G401 (cell line): ENCODE data around the gene PLCD3. TPM values are rescaled to one million over a fixed set of nuclear protein-coding genes. Genes with fewer than 3 reads are reported as not detected.
"Not testable (repeated sequence)": the region's sequence is repeated elsewhere in the genome, so short reads cannot be mapped to it uniquely, and the experiment has no call there.

Experiments used
- DNase-seq: peaks from one replicate; pipeline ENCODE4 v3.0.0-alpha.2; 2015; ENCODE audit warnings: low spot score
- in situ Hi-C: cut with HindIII; loops from 2 replicates; pipeline ENCODE4 v1.10.0; 2016; ENCODE audit warnings: low sequenced_read_pairs, mixed read lengths
- total RNA-seq: library from RNA; depleted of rRNA; stranded (reverse); fragments of >200 nt; shearing (Covaris generic); gene quantifications from 2 replicates; pipeline ENCODE4 v1.2.3, GENCODE V29; 2014

PLCD3 gene
- total RNA-seq, 1 experiment from 2014 or later = 86.2 TPM

DNA sequence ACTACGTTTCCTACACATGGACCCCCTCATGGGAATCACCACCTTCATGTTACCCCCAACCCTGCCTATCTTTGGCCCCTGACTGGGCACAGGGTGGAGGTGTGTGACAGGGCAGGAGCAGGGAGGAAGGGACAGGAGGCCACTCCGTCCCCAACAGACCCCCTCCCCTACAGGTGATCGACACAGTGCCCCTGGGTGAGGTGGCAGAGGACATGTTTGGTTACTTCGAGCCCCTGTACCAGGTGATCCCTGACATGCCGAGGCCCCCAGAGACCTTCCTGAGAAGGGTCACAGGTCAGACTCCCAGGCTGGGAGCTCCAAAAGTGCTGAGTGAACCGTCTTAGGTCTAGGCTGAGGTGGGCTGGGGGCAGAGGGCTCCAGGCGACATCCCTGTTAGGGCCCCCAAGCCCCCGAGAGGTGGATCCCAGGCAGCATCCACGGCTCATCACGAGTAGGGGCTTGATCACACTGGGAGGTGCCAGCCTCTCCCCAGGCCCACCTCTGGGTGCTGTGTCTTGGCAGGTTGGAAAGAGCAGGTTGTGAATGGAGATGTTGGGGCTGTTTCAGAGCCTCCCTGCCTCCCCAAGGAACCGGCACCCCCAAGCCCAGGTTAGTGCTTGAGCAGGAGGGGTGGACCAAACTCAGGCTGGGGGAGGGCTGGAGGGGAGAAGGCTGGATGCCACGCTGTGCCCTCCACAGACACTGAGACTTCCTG lies 4.7 kb upstream of the PLCD3 start:
- in situ Hi-C loops = no loop called here
- DNase-seq = no peak

DNA sequence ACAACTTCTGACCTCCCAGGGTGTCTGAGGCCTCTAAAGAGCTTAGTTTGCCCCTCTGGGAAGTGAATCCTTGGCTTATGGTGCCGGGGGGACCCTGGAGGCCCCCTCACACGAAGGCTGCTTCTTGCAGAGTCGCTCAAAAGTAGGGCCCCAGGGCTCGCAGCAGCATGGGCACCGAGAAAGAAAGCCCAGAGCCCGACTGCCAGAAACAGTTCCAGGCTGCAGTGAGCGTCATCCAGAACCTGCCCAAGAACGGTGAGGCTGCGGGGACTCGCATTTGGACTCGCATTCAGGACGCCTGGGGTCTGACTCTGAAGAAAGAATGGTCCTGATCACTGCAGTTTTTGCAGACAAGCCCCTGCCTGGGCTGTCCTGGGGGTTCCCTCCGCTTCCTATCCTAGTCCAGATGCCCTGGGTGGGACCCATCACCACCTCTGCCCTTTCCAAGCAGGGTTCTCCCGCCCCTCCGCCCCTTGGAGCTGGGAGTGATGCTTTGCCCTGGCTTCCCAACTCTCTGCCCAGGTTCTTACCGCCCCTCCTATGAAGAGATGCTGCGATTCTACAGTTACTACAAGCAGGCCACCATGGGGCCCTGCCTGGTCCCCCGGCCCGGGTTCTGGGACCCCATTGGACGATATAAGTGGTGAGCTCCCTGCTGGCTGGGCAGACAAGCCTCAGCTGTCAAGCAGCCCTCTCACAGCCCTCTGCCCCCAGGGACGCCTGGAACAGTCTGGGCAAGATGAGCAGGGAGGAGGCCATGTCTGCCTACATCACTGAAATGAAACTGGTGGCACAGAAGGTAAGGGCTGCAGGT lies 3.9 kb upstream of the PLCD3 start:
- DNase-seq = no peak
- in situ Hi-C loops = no loop called here

DNA sequence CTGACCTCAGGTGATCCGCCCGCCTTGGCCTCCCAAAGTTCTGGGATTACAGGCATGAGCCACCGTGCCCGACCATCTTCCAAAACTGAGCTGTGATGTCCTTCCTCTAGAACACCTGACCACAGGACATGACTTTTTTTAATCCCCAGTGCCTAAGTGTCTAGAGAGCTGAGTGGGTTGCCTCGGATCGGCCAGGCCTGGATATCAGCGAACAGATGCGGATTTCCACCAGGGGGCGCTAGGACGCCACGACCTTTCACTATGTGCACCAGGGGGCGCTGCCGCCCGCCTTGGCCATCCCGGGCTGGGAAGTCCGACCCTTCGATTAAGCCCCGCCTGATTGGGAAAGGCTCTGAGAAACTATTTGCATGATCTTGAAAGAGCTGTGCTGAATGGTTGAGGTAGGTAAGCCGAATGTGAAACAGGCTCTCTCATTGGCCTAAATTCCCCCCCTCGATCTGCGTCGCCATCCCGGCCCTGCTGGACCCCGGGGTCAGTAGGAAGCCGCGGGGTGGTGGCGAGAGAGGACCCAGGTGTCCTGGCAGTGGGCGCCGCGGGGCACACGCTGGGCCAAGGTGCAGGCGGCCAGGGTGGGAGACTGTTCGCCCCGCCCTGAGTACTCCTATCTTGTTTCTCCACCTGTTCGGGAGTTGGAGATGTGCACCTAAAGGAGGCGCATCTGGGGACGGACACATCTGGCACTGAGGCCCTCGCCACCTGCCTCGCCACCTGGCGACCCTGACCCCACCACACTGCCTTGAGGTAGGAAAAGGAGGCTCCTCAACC lies 3.1 kb upstream of the PLCD3 start, which contains the start of gene ACBD4:
Gene ACBD4, plus strand, starts transcription at position 496 of the 786 bp plus-strand sequence. CDS start 458 bp downstream, outside the sequence.
- in situ Hi-C loops = no loop called here
- DNase-seq = peak; percentile 99

- DNase-seq = peak; percentile 84
- in situ Hi-C loops = no loop called here
These were observed 503 bp upstream of the PLCD3 start for GRCh38 chr17:45132572-45133463.

DNA sequence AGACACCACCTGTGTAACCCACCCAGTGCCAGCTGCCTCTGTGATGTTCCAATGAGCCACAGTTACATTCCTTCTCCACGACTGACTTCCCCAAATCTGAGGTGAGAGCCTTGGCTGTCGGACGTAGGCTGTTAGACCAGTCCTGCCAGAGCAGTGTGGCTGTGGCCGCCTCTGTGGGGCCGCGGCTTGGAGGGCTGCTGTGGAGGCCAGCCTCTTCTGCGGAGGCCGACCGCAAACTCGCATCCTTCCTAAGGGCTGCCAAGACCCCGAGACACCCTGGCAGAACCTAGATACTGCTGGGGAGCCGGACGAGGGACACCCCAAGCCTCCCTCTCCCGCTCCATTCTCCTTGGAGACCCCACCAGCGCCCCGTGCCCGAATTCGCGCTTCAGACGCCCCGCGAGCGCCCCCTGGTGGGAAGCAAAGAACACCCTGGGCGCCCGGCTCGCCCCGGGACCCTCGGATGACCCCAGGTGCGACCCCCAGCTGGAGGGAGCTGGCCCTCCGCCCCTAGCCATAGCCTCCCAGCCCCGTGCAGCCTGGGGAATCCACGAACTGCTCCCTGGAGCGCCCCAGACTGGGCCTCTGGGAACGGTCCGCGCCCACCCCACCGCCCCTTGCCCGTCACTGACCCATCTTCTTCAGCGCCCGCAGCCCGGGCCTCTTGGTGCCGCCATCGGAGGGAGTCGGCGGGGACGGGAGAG lies 547 bp downstream of the PLCD3 start:
- in situ Hi-C loops = no loop called here
- DNase-seq = peak; percentile 27

DNA sequence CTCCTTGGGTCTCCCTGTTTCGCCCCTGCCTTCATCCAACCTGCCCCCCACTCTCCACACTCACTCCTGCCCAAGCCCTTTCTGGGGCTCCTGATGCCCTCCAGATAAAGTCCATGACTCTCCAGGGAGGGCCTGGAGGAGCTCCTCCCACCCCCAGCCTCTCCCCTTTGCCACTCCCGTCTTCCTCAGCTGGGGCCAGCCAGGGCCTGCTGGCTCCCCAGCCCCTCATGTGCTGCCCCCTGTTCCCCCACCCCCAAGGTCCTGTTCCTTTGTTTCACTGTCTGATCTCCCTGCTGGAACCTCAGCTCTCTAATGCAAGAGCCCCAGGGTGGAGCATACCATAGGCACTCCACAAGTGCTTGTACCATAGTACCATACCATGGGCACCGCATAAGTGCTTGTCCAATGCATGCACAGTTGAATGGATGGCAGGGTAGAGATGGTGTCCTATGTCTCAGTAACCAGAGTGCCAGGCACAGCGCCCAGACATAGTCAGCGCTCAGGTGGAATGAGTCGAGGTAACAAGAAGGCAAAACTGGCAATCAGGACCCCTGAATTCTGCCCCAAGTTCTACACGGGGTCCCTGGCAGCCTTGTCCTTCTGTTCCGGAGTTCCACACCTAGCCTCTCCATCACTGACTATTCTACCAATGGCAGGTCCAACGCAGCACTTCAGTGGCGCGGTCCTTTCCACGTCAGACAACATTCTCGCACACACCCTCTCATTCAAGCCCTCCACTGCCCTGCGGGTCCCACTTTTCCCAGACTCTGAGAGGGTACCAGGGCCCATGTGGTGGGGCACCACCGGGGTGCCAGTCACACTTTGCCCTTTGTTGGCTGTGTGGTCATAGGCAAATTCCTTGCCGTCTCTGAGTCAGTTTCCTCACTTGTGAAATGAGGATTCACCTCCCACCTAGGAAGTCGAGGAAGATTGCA lies 1.4 kb downstream of the PLCD3 start:
- no peak for DNase-seq
- in situ Hi-C loops = no loop called here

GRCh38 chr17:45129940-45130680 lies 2.2 kb downstream of the PLCD3 start:
- in situ Hi-C loops = no loop called here
- no peak for DNase-seq

DNA sequence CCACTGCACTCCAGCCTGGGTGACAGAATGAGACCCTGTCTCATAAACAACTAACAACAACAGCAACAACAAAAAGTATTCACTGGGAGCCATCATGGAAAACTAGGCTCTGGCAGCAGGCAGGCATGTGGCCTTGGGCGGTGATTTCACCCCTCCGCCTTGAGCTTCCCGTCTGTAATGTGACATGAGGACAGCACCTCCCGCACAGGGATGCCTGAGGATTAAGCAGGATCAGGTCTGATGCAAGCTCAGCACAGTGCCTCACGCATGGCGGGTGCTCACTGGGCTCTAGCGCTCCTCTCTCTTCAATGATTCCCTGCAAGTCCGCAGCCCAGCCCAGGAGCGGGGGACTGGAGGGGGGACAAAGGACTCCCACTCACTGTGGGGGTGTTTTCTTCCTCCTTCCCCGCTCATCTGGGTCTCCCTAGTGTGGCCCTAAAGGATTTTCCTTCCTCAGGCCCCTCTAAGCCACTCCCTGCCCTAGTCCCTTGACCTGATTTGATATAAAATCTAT lies 2.8 kb downstream of the PLCD3 start:
- no peak for DNase-seq
- in situ Hi-C loops = no loop called here

- in situ Hi-C loops = no loop called here
These were observed 3.3 kb downstream of the PLCD3 start for GRCh38 chr17:45128989-45129388.

GRCh38 chr17:45128331-45128730 lies 4.0 kb downstream of the PLCD3 start:
- no peak for DNase-seq
- in situ Hi-C loops = no loop called here

More at GRCh38 chr17:45128989-45129388, 3.3 kb downstream of the PLCD3 start:
- DNase-seq = no peak

GRCh38 chr17:45127548-45128300 lies 4.6 kb downstream of the PLCD3 start:
- in situ Hi-C loops = no loop called here

GRCh38 chr17:45127207-45127547 lies 5.1 kb downstream of the PLCD3 start:
- in situ Hi-C loops = no loop called here

More at GRCh38 chr17:45127548-45128300, 4.6 kb downstream of the PLCD3 start:
- DNase-seq = no peak

DNA sequence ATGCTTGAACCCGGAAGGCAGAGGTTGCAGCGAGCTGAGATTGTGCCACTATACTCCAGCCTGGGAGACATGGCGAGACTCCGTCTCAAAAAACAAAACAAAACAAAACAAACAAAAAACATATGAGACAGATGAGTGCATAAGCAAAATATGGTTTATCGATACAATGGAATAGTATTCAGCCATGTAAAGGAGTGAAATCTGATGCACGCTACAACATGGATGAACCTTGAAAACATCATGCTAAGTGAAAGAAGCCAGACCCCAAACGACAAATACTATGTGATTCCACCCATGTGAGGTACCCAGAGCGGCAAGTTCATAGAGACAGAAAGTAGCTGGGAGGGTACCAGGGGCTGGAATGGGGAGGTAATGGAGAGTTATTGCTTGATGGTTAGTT lies 6.8 kb downstream of the PLCD3 start:
- no peak for DNase-seq
- in situ Hi-C loops = no loop called here

More at GRCh38 chr17:45127207-45127547, 5.1 kb downstream of the PLCD3 start:
- DNase-seq = no peak

DNA sequence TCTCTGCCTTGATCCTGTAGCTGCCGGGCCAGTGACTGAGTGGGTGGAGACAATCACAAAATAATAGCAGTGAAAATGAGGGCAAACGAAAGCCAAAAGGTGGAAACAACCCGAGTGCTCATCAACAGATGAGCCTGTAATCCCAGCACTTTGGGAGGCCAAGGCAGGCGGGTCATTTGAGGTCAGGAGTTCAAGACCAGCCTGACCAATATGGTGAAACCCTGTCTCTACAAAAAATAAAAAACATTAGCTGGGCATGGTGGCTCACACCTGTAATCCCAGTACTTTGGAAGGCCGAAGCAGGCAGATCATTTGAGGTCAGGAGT lies 7.6 kb downstream of the PLCD3 start:
- DNase-seq, in situ Hi-C loops: not testable (repeated sequence)

DNA sequence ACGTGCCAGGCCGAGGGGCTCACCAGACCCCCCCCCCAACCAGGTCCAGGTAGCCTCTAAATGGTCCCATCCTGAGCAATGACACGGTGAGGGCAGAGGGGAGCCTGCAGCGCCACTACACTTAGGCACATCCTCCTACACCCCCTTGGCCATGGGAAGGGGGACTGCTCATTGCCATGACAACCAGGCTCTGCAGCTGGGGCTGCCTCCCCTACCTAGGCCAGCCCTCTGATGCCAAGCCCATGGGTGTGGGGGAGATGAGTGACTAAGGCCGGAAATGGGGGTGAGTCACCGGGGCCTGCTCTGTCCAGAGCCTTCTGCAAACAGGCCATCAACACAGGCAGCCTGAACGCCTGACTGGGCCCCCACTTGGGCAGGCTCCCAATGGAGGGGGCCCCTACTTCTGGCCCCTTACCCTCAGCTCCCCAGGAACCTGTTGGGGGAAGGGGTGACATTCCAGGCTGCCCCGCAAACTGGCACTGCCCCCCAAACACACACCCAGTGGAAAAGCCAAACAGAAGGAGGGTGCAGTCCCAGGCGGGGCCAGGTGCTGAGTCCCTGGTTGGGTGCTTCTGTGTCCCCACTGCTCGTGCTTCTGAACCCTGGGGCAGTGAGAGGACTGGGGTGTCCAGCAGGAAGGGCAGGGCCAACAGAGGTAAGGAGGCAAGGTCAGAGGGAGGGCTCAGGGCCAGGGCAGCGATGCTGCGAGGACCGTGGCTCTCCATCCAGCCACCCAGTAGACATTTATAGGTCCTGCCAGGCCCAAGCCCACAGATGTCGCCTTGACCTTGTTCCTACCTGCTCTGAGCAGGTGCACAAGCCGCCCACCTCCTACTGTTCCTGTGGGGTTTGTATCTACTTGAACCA lies 8.2 kb downstream of the PLCD3 start:
- no peak for DNase-seq
- in situ Hi-C loops = no loop called here
